Measurements from ENCODE around the gene H2BW1.
"Not testable (repeated sequence)": the region's sequence is repeated elsewhere in the genome, so short reads cannot be mapped to it uniquely, and the experiment has no call there.

The H2BW1 gene

DNA sequence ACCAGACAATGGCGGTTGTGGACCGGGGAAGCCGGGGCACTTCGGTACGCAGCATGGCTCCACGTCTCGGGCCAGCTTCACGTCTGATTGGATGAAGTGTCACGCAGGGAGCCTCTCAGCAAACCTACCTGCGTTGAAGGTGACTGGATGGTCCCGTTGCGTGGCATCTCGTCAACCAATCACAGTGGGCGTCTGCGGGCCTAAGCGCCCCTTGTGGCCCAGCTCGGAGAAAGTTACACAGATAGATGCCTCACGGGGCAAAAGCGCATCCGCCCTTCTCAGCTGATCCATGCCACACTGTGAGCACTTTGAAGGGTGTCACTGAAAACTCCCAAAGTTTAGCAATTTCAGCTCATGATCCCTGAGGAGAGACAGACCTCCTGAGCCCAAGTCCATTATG, at the start of gene H2BW1:
H2BW1 (minus strand) TSS at position 103 of the 400 bp plus-strand sequence. CDS start 132 bp downstream, outside the sequence.
- no peak for DNase-seq (ENCODE audit: low read depth)

GRCh38 chrX:104062636-104063035, 49.1 kb upstream of the H2BW1 start:
- not testable (repeated sequence) for DNase-seq (ENCODE audit: low read depth)

- not testable (repeated sequence) for DNase-seq (ENCODE audit: low read depth)
These were observed 41.4 kb upstream of the H2BW1 start for GRCh38 chrX:104054956-104055355.

- no peak for DNase-seq (ENCODE audit: low read depth)
These were observed 33.7 kb upstream of the H2BW1 start for GRCh38 chrX:104047171-104047570.

DNA sequence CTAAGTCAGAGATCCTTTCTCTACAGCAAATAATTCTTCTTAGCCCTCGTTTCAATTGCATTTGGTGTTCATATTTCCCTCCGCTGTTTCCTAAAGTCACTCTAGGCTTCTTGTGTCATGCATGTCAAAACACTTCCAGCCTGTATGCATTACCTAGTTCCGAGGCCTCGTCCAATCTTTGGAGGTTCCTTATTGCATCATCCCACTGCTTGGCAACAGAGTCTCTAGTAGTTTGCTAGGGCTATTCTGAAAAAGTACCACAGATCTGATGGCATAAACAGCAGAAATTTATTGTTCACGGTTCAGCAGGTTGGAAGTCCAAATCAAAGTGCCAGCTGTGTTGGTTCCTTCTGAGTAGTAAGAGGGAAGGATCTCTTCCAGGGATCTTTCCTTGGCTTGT, 32.1 kb upstream of the H2BW1 start:
- no peak for DNase-seq (ENCODE audit: low read depth)

GRCh38 chrX:104041003-104041402, 27.5 kb upstream of the H2BW1 start:
- no peak for DNase-seq (ENCODE audit: low read depth)

- no peak for DNase-seq (ENCODE audit: low read depth)
These were observed 26.4 kb upstream of the H2BW1 start, which contains the start of gene H2BW2 for GRCh38 chrX:104039689-104040505. Gene H2BW2 (plus strand): TSS chrX:104039956. CDS start chrX:104039995, 39 bp downstream.

DNA sequence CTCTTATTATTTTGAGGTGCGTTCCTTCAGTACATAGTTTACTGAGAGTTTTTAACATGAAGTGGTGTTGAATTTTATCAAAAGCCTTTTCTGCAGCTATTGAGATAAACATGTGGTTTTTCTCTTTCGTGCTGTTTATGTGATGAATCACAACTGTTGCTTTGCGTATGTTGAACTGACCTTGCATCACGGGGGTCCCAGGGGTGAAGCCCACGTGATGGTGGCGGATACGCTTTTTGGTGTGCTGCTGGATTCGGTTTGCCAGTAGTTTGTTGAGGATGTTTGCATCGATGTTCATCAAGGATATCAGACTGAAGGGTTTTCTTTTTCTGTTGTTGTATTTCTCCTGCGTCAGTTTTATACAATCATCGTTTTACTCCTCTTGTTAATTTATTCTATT, 4.6 kb upstream of the H2BW1 start:
- no peak for DNase-seq (ENCODE audit: low read depth)

DNA sequence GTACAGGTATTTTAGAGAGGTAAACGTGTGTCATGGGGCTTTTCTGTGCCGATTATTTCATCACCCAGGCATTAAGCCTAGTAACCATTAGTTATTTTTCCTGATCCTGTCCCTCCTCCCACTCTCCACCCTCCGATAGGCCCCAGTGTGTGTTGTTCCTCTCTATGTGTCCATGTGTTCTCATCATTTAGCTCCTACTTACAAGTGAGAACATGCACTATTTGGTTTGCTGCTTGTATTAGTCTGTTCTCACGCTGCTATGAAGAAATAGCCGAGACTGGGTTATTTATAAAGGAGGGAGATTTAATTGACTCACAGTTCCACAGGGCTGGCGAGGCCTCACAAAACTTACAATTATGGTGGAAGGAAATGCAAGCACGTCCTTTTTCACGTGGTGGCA, 2.1 kb upstream of the H2BW1 start:
- not testable (repeated sequence) for DNase-seq (ENCODE audit: low read depth)

DNA sequence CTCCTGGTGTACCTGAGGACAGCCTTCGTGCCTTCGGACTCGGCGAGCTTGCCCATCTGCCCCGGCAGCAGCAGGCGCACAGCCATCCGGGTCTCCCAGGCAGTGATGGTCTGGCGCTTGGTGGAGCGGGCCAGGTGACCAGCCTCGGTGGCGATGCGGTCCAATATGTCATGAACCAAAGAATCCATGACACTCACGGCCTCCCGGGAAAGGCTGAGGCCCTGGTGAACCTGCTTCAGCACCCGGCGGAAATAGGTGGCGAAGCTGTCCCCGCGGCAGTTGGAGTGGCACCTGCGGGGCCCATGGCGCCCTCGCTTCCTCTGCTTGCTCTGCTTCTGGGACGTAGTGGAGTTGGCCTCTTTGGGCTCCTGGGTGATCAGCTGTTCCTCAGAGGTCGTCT, 350 bp downstream of the H2BW1 start:
- no peak for DNase-seq (ENCODE audit: low read depth)

- no peak for DNase-seq (ENCODE audit: low read depth)
These were observed 4.7 kb downstream of the H2BW1 start for GRCh38 chrX:104008831-104009230.

- no peak for DNase-seq (ENCODE audit: low read depth)
These were observed 14.3 kb downstream of the H2BW1 start for GRCh38 chrX:103999234-103999633.

- DNase-seq (ENCODE audit: low read depth), result not testable (repeated sequence)
These were observed 30.0 kb downstream of the H2BW1 start for GRCh38 chrX:103983508-103983907.

GRCh38 chrX:103962411-103963278, 50.9 kb downstream of the H2BW1 start, which contains the start of gene TMSB15B:
Gene TMSB15B (plus strand): TSS chrX:103962627.
- DNase-seq (ENCODE audit: low read depth), result not testable (repeated sequence)

Measured in stimulated activated CD4-positive, alpha-beta T cell treated with anti-CD3 and anti-CD28 coated beads, Interleukin-2, amount 100 ng/mL, for 4 hours (primary cell).